H1 (cell line): Measurements from ENCODE around the gene EIPR1. TPM values are rescaled to one million over a fixed set of nuclear protein-coding genes. Genes with fewer than 3 reads are reported as not detected.

Experiments
- CTCF ChIA-PET: fragments of 300-600 bp; sonication (Branson Sonifier 250); formaldehyde crosslinking; loops from one replicate; lab custom pipeline; 2021; ENCODE audit not compliant: partially characterized antibody; lab: Charles Lee
- POLR2A ChIA-PET: fragments of 300-600 bp; sonication (Branson Sonifier 250); formaldehyde crosslinking; loops from one replicate; lab custom pipeline; 2021; ENCODE audit warnings: inconsistent platforms; ENCODE audit not compliant: partially characterized antibody; lab: Charles Lee
- DNase-seq, 2 experiments: peaks; one replicate each; pipeline versions ENCODE4 v3.0.0 to v3.0.0-alpha.2; 2010 to 2022; ENCODE audit warnings: low spot score in 2 of 2, low read depth in 1 of 2, mixed read lengths in 1 of 2
- FAIRE-seq: peaks from 2 replicates; lab custom pipeline; 2011; peaks lifted over from hg19 to GRCh38; lab: Jason Lieb, UNC
- H2AFZ ChIP-seq: 2 replicates; pipeline ENCODE4 v1.8.1; 2012; ENCODE audit warnings: low read length, inconsistent platforms
- H2AK5ac ChIP-seq: 2 replicates; pipeline ENCODE4 v1.6.1; 2013; ENCODE audit warnings: low read depth, low read length
- H2BK120ac ChIP-seq: replicated peaks from 2 replicates; pipeline ENCODE3; 2013; ENCODE audit warnings: low read depth, low read length, inconsistent platforms
- H2BK12ac ChIP-seq: 2 replicates; pipeline ENCODE4 v1.6.1; 2013; ENCODE audit warnings: low read depth, low read length
- H2BK15ac ChIP-seq: 2 replicates; pipeline ENCODE4 v1.6.1; 2013; ENCODE audit warnings: low read length
- H2BK20ac ChIP-seq: 2 replicates; pipeline ENCODE4 v1.6.1; 2013; ENCODE audit warnings: low read length
- H2BK5ac ChIP-seq: 2 replicates; pipeline ENCODE4 v1.6.1; 2013; ENCODE audit warnings: low read depth, low read length
- H3K14ac ChIP-seq: 2 replicates; pipeline ENCODE4 v1.6.1; 2013; ENCODE audit warnings: inconsistent platforms; ENCODE audit not compliant: insufficient read length
- H3K18ac ChIP-seq: 2 replicates; pipeline ENCODE4 v1.6.1; 2013; ENCODE audit warnings: low read length; ENCODE audit errors: extremely low read depth
- H3K23ac ChIP-seq: 2 replicates; pipeline ENCODE4 v1.6.1; 2013; ENCODE audit warnings: inconsistent platforms; ENCODE audit not compliant: insufficient read length
- H3K23me2 ChIP-seq: 2 replicates; pipeline ENCODE4 v1.6.1; 2013; ENCODE audit warnings: low read depth, low read length
- H3K27ac ChIP-seq: 2 replicates; pipeline ENCODE4 v1.6.1; 2011; ENCODE audit warnings: low read depth, low read length, inconsistent platforms
- H3K27me3 ChIP-seq, 4 experiments: replicated peaks in 1 of 4; 1 replicate in 1 of 4; 2 replicates in 3 of 4; pipeline versions ENCODE4 v1.6.1 to v1.8.1; 2011 to 2013; ENCODE audit warnings: low read length in 3 of 4, mild to moderate bottlenecking in 3 of 4, inconsistent platforms in 2 of 4, mixed read lengths in 2 of 4, moderate library complexity in 1 of 4; ENCODE audit not compliant: control insufficient read depth in 3 of 4, insufficient read depth in 3 of 4; ENCODE audit errors: extremely low read depth in 1 of 4
- H3K36me3 ChIP-seq, 4 experiments: 2 replicates each; pipeline versions ENCODE4 v1.6.1 to v1.8.1; 2011 to 2013; ENCODE audit warnings: mild to moderate bottlenecking in 4 of 4, low read length in 3 of 4, moderate library complexity in 2 of 4, control low read depth in 1 of 4, inconsistent platforms in 1 of 4; ENCODE audit not compliant: insufficient read depth in 4 of 4, control insufficient read depth in 2 of 4
- H3K4ac ChIP-seq: replicated peaks from 2 replicates; pipeline ENCODE3; 2013; ENCODE audit warnings: low read length, low read depth, mixed read lengths, inconsistent platforms; ENCODE audit not compliant: insufficient read length
- H3K4me1 ChIP-seq, 4 experiments: replicated peaks in 1 of 4; 1 replicate in 1 of 4; 2 replicates in 3 of 4; pipeline versions ENCODE4 v1.6.1 to v1.8.1; 2011 to 2013; ENCODE audit warnings: low read length in 3 of 4, inconsistent platforms in 2 of 4, mixed read lengths in 1 of 4; ENCODE audit not compliant: insufficient read depth in 4 of 4, control insufficient read depth in 3 of 4
- H3K4me2 ChIP-seq, 2 experiments: 2 replicates each; pipeline versions ENCODE4 v1.6.1 to v1.8.1; 2011 to 2013; ENCODE audit warnings: low read depth in 2 of 2, low read length in 2 of 2, control low read depth in 1 of 2, inconsistent platforms in 1 of 2, mild to moderate bottlenecking in 1 of 2; ENCODE audit not compliant: insufficient read depth in 1 of 2
- H3K4me3 ChIP-seq, 4 experiments: fragments of 200-600, 300-600 bp in 1 of 4; sonication (generic), shearing (Covaris generic), sonication (Bioruptor Twin) in 1 of 4; 2 replicates each; pipeline versions ENCODE4 v1.5.1 to v1.8.1; 2011 to 2016; ENCODE audit warnings: low read length in 4 of 4, low read depth in 3 of 4, control low read depth in 2 of 4, inconsistent platforms in 2 of 4, mild to moderate bottlenecking in 2 of 4, mixed read lengths in 1 of 4, moderate library complexity in 1 of 4; ENCODE audit not compliant: insufficient read depth in 2 of 4; ENCODE audit errors: extremely low read depth in 1 of 4
- H3K56ac ChIP-seq: replicated peaks from 2 replicates; pipeline ENCODE3; 2013; ENCODE audit warnings: low read depth, mild to moderate bottlenecking, mixed read lengths, low read length, inconsistent platforms; ENCODE audit not compliant: insufficient read length
- H3K79me1 ChIP-seq: 2 replicates; pipeline ENCODE4 v1.6.1; 2013; ENCODE audit warnings: low read depth, low read length, control low read depth
- H3K79me2 ChIP-seq, 2 experiments: 2 replicates each; pipeline versions ENCODE4 v1.6.1 to v1.8.1; 2012 to 2013; ENCODE audit warnings: low read length in 2 of 2, mild to moderate bottlenecking in 2 of 2, inconsistent platforms in 1 of 2; ENCODE audit not compliant: insufficient read depth in 2 of 2, control insufficient read depth in 1 of 2
- H3K9ac ChIP-seq, 4 experiments: replicated peaks in 1 of 4; 1 replicate in 1 of 4; 2 replicates in 3 of 4; pipeline versions ENCODE4 v1.6.1 to v1.8.1; 2011 to 2013; ENCODE audit warnings: low read depth in 3 of 4, low read length in 3 of 4, control low read depth in 2 of 4, mild to moderate bottlenecking in 2 of 4, moderate library complexity in 2 of 4, inconsistent platforms in 1 of 4; ENCODE audit errors: extremely low read depth in 1 of 4
- H3K9me3 ChIP-seq, 2 experiments: 2 replicates each; pipeline versions ENCODE4 v1.6.1 to v1.8.1; 2012 to 2013; ENCODE audit warnings: mild to moderate bottlenecking in 2 of 2, moderate library complexity in 2 of 2, control low read depth in 1 of 2, inconsistent platforms in 1 of 2, low read depth in 1 of 2, low read length in 1 of 2, mixed read lengths in 1 of 2; ENCODE audit not compliant: insufficient read depth in 2 of 2
- H4K20me1 ChIP-seq, 2 experiments: replicated peaks in 1 of 2; 2 replicates each; pipeline versions ENCODE3 to v1.8.1; 2011 to 2013; ENCODE audit warnings: inconsistent platforms in 2 of 2, low read length in 2 of 2, mild to moderate bottlenecking in 1 of 2; ENCODE audit not compliant: insufficient read depth in 2 of 2, control insufficient read depth in 1 of 2
- H4K5ac ChIP-seq: 2 replicates; pipeline ENCODE4 v1.6.1; 2013; ENCODE audit warnings: low read length, low read depth, mixed read lengths, inconsistent platforms; ENCODE audit not compliant: insufficient read length
- H4K8ac ChIP-seq: 2 replicates; pipeline ENCODE4 v1.8.0; 2013; ENCODE audit warnings: mild to moderate bottlenecking, moderate library complexity, low read length, inconsistent platforms; ENCODE audit not compliant: insufficient read depth; ENCODE audit errors: extremely low read depth
- H4K91ac ChIP-seq: replicated peaks from 2 replicates; pipeline ENCODE3; 2013; ENCODE audit warnings: low read length, mixed read lengths, inconsistent platforms; ENCODE audit not compliant: insufficient read length
- BCL11A ChIP-seq, 2 experiments: IDR thresholded peaks; one replicate each; pipeline ENCODE4 v1.6.1; 2011; ENCODE audit warnings: low read depth in 2 of 2, low read length in 2 of 2, mild to moderate bottlenecking in 2 of 2
- JUN ChIP-seq: IDR thresholded peaks from 2 replicates; pipeline ENCODE4 v1.6.1; 2011; ENCODE audit warnings: low read depth, mild to moderate bottlenecking, improper control_type of control experiment, low read length
- SIN3A ChIP-seq, 2 experiments: IDR thresholded peaks in 1 of 2; conservative IDR thresholded peaks in 1 of 2; 2 replicates each; pipeline ENCODE4 v1.6.1; 2011 to 2012; ENCODE audit warnings: low read length in 2 of 2, improper control_type of control experiment in 1 of 2, low read depth in 1 of 2, mild to moderate bottlenecking in 1 of 2
- SIX5 ChIP-seq: IDR thresholded peaks from 2 replicates; pipeline ENCODE4 v1.6.1; 2011; ENCODE audit warnings: mild to moderate bottlenecking, low read depth, low read length
- TBP ChIP-seq: IDR thresholded peaks from 2 replicates; pipeline ENCODE4 v1.6.1; 2011; ENCODE audit warnings: low read depth, low read length, improper control_type of control experiment
- WGBS, 2 experiments: shearing (Covaris generic) in 1 of 2; methylation state at CpG; one replicate each; pipeline versions ENCODE4 v1.1.6 to v1.1.7; 2013 to 2015; ENCODE audit warnings: low lambda C conversion rate in 2 of 2, mixed read lengths in 2 of 2, inconsistent platforms in 1 of 2, low coverage in 1 of 2, missing lambda C conversion rate in 1 of 2; ENCODE audit not compliant: insufficient replicate concordance in 2 of 2, insufficient coverage in 1 of 2, insufficient read length in 1 of 2; ENCODE audit errors: extremely low coverage in 1 of 2, missing lambda C conversion rate in 1 of 2; 5-methylcytosine and 5-hydroxymethylcytosine counted together
- polyA plus RNA-seq, 7 experiments: library from polyadenylated mRNA; depleted of rRNA in 3 of 7; stranded (reverse) in 5 of 7; unstranded in 2 of 7; fragments of >200 nt in 5 of 7; fragments of 200-250 nt in 2 of 7; gene quantifications; 1 replicate in 5 of 7; 2 replicates in 1 of 7; 4 replicates in 1 of 7; pipeline versions ENCODE4 v1.2.1 to v1.2.3, GENCODE V29; 2011 to 2013; ENCODE audit warnings: missing spikeins in 2 of 7, mixed read lengths in 2 of 7
- total RNA-seq: library from RNA; stranded (reverse); fragmentation: NEBNext Ultra II Directional; extraction: Animal tissue kit (Norgen Biotek cat#: 25700); gene quantifications from 2 replicates; pipeline ENCODE4 v1.2.1, GENCODE V29; 2021

The EIPR1 gene
- total and polyA plus RNA-seq, 2 of the 8 experiments (the other 6 are each of a cell fraction or from before 2014, with no cell fraction given): 26.3 to 56.4 TPM

GRCh38 chr2:3144856-3145255, 232.8 kb downstream of the EIPR1 start:
- Histone ChIP-seq H2BK5ac (no peak overlapping the region), H4K5ac (no peak overlapping the region), H3K27ac (no peak overlapping the region), H3K36me3 (no peaks in the 10 kb centered on the region), H4K8ac (no peak overlapping the region), H3K27me3 (no peaks in the 10 kb centered on the region), H4K20me1 (no peaks in the 10 kb centered on the region), H3K79me2 (no peaks in the 10 kb centered on the region), H3K14ac (no peak overlapping the region), H3K23me2 (no peaks in the 10 kb centered on the region), H3K4me2 (no peak overlapping the region), H3K4me3 (no peak overlapping the region), H3K4ac (no peak overlapping the region), H2BK120ac (no peak overlapping the region), H3K79me1 (no peaks in the 10 kb centered on the region), H2BK12ac (no peak overlapping the region), H2AFZ (no peak overlapping the region), H3K56ac (no peak overlapping the region), H3K9ac (no peak overlapping the region), H2BK15ac (no peak overlapping the region), H2AK5ac (no peak overlapping the region), H4K91ac (no peak overlapping the region), H2BK20ac (no peak overlapping the region), H3K23ac (no peak overlapping the region), H3K4me1 (peaks cover 0 to 2% (median 0%) of the 10 kb centered on the region in 4 experiments; a peak in 1 of 7 replicates), H3K18ac (no peak overlapping the region), H3K9me3 (no peaks in the 10 kb centered on the region; a peak in 1 of 4 replicates)
- CTCF ChIA-PET: interaction anchor here (0.6 to 1.3 kb wide), 2 partner anchors 20 to 594 kb away, joined by 3 to 4 read pairs; no protein-coding TSS in a partner anchor
- TF ChIP-seq BCL11A (IDR thresholded peaks at IDR 0.05; ENCODE audit: low read depth in 2 of 2, low read length in 2 of 2) (no peak), SIX5 (no peak), JUN (no peak), SIN3A (conservative IDR thresholded peaks at IDR 0.05 in 1 of 2, IDR thresholded peaks at IDR 0.05 in 1 of 2; ENCODE audit: low read depth in 1 of 2, low read length in 2 of 2) (no peak), TBP (no peak)
- WGBS, 2 experiments: 92% methylated on average over 6 of the region's 6 CpGs; no CpG with 5 or more reads in 1 of the 2 experiments
- POLR2A ChIA-PET: interaction anchor here (1.1 kb wide), 1 partner anchor 22 kb away, joined by 5 read pairs; no protein-coding TSS in a partner anchor
- DNase-seq (no peak), FAIRE-seq (no peak)
